ENCODE data around the gene MCRS1.

MCRS1 gene

DNA sequence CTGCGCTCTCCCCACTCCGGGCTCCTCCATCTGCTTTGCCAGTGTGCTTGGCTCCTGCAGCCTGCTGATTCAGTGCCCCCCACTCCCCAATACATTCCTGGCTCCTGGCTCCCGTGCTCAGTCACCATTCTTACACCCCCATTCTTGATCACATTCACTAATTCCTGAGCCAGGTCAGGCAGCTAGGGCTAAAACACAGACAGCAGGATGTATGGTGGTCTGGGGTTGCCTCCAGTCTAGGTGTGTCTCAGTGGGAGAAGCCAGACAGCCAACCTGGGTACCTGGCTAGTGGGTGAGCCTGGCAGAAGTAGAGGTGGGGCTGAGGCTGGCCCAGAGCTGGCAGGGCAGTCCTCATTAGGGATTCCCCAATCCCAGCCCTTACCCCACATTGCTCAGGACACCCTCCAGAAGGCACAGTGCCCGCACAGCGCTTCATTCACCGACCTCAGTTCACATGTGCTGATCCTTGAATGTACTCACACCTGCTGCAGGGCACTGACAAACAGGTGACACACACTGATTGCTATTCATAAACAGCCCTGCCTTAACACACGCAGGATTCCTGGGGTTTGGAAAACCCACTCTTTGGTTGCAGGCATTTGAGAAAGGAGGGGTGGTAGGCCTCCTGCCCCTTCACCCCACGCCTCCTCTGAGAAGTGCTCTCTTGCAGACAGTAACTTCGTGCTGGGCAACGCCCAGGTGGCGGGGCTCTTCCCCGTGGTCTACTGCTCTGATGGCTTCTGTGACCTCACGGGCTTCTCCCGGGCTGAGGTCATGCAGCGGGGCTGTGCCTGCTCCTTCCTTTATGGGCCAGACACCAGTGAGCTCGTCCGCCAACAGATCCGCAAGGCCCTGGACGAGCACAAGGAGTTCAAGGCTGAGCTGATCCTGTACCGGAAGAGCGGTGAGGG lies 27.5 kb downstream of the MCRS1 start:
- H3K4me2 ChIP-seq (ENCODE audit: insufficient read depth, low read length, poor library complexity, severe bottlenecking) = no peak overlapping the region
- H2BK5ac ChIP-seq (ENCODE audit: low read length) = peak overlapping the region; percentile 47
- H4K91ac ChIP-seq (ENCODE audit: low read depth, low read length, poor library complexity) = no peak overlapping the region
- no peaks in the 10 kb centered on the region for H3K79me1 ChIP-seq (ENCODE audit: low read depth, low read length)
- H3K4me3 ChIP-seq (ENCODE audit: low read length in 2 of 2) = no peak overlapping the region
- H4K8ac ChIP-seq (ENCODE audit: low read depth, low read length) = no peak overlapping the region
- H3K14ac ChIP-seq (ENCODE audit: low read length) = peak overlapping the region; percentile 47
- peaks cover 19 to 23% of the 10 kb centered on the region in 2 donors for H3K4me1 ChIP-seq (ENCODE audit: control insufficient read depth in 2 of 2, insufficient read depth in 1 of 2, low read depth in 1 of 2, low read length in 2 of 2)
- peak overlapping the region; percentile 49 for H2BK15ac ChIP-seq (ENCODE audit: low read length)
- H2AFZ ChIP-seq (ENCODE audit: low read length) = no peak overlapping the region
- H2BK120ac ChIP-seq (ENCODE audit: low read depth, low read length) = peak overlapping the region; percentile 66
- peaks cover 33 to 96% (median 94%) of the 10 kb centered on the region in 3 experiments for H3K27me3 ChIP-seq (ENCODE audit: control insufficient read depth in 3 of 3, insufficient read depth in 3 of 3, low read depth in 1 of 3, low read length in 3 of 3)
- no CpG with 5 or more reads among the region's 21 CpGs for WGBS, 2 donors (ENCODE audit: extremely low coverage in 2 of 2, insufficient read length in 2 of 2, insufficient replicate concordance in 1 of 2)
- no peak for DNase-seq (ENCODE audit: low spot score)
- H3K9ac ChIP-seq (ENCODE audit: low read depth, low read length, poor library complexity) = peak overlapping the region; percentile 30
- no peak overlapping the region for H3K4ac ChIP-seq (ENCODE audit: low read length)
- no peak overlapping the region for H2BK12ac ChIP-seq (ENCODE audit: low read length)
- H2AK5ac ChIP-seq (ENCODE audit: low read depth, low read length) = peak overlapping the region; percentile 58
- H3K27ac ChIP-seq (replicated peaks; ENCODE audit: low read length) = no peak overlapping the region
- peak overlapping the region; percentile 71 for H3K18ac ChIP-seq (ENCODE audit: low read length)
- no peaks in the 10 kb centered on the region for H3K36me3 ChIP-seq (replicated peaks in 1 of 2; ENCODE audit: control insufficient read depth in 2 of 2, insufficient read depth in 2 of 2, low read length in 2 of 2)
- peak overlapping the region; percentile 76 for H3K23ac ChIP-seq (ENCODE audit: low read depth, low read length, poor library complexity)
- H3K9me3 ChIP-seq (replicated peaks in 1 of 2; ENCODE audit: control insufficient read depth in 2 of 2, insufficient read depth in 1 of 2, low read depth in 1 of 2, low read length in 2 of 2) = peaks cover 0 to 2% of the 10 kb centered on the region in 2 donors

DNA sequence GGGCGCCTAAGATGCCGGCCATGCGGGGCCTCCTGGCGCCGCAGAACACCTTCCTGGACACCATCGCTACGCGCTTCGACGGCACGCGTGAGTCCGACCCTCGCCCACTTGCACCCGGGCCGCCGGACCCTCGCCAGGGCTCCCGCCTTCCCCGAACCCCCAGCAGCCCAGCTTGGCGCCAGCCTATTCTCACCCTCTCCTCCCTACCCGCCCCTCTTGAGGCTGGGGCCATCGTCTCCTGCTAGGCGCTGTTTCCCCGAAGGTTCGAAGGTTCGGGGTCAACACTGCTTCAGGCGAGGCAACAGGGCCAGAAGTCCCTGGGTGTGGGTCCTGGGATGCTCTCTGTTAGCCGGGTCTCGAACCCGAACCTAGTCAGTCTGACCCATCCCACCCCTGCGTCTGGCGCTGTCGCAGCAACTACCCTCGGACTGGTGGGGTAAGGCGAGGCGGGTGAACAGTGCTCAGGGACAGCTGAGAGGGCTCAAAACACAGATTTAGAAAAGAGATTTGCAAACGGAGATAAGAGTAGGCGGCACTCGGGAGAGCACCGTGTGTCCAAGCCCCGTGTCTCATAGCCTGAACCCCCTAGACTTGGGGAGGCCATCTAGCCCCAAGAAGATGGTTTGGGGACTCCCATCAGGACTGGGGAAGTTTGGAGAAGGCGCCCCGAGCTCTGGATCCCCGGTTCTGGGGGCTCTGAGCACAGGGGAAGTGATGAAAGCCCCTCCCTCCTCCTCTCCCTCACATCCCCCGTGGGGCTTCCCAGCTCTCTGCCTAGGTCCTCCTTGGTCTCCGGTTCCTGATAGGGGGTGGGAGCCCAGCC lies 28.3 kb downstream of the MCRS1 start:
- no peaks in the 10 kb centered on the region for H3K79me1 ChIP-seq (ENCODE audit: low read depth, low read length)
- H3K4ac ChIP-seq (ENCODE audit: low read length) = no peak overlapping the region
- H2BK120ac ChIP-seq (ENCODE audit: low read depth, low read length) = peak overlapping the region; percentile 26
- no peak overlapping the region for H3K14ac ChIP-seq (ENCODE audit: low read length)
- H3K4me3 ChIP-seq (ENCODE audit: low read length in 2 of 2) = no peak overlapping the region
- peaks cover 19 to 23% of the 10 kb centered on the region in 2 donors for H3K4me1 ChIP-seq (ENCODE audit: control insufficient read depth in 2 of 2, insufficient read depth in 1 of 2, low read depth in 1 of 2, low read length in 2 of 2)
- H2AK5ac ChIP-seq (ENCODE audit: low read depth, low read length) = peak overlapping the region; percentile 94
- no peak overlapping the region for H3K9ac ChIP-seq (ENCODE audit: low read depth, low read length, poor library complexity)
- peaks cover 33 to 93% (median 91%) of the 10 kb centered on the region in 3 experiments for H3K27me3 ChIP-seq (ENCODE audit: control insufficient read depth in 3 of 3, insufficient read depth in 3 of 3, low read depth in 1 of 3, low read length in 3 of 3)
- peak overlapping the region; percentile 76 for H3K23ac ChIP-seq (ENCODE audit: low read depth, low read length, poor library complexity)
- H4K91ac ChIP-seq (ENCODE audit: low read depth, low read length, poor library complexity) = no peak overlapping the region
- no peaks in the 10 kb centered on the region for H3K36me3 ChIP-seq (replicated peaks in 1 of 2; ENCODE audit: control insufficient read depth in 2 of 2, insufficient read depth in 2 of 2, low read length in 2 of 2)
- DNase-seq (ENCODE audit: low spot score) = no peak
- H3K27ac ChIP-seq (replicated peaks; ENCODE audit: low read length) = no peak overlapping the region
- no CpG with 5 or more reads among the region's 47 CpGs for WGBS, 2 donors (ENCODE audit: extremely low coverage in 2 of 2, insufficient read length in 2 of 2, insufficient replicate concordance in 1 of 2)
- peak overlapping the region; percentile 0 for H2AFZ ChIP-seq (ENCODE audit: low read length)
- no peak overlapping the region for H2BK12ac ChIP-seq (ENCODE audit: low read length)
- peak overlapping the region; percentile 30 for H3K4me2 ChIP-seq (ENCODE audit: insufficient read depth, low read length, poor library complexity, severe bottlenecking)
- H2BK15ac ChIP-seq (ENCODE audit: low read length) = peak overlapping the region; percentile 86
- peaks cover 0 to 2% of the 10 kb centered on the region in 2 donors for H3K9me3 ChIP-seq (replicated peaks in 1 of 2; ENCODE audit: control insufficient read depth in 2 of 2, insufficient read depth in 1 of 2, low read depth in 1 of 2, low read length in 2 of 2)
- H3K18ac ChIP-seq (ENCODE audit: low read length) = peak overlapping the region; percentile 83
- H2BK5ac ChIP-seq (ENCODE audit: low read length) = no peak overlapping the region
- no peak overlapping the region for H4K8ac ChIP-seq (ENCODE audit: low read depth, low read length)

DNA sequence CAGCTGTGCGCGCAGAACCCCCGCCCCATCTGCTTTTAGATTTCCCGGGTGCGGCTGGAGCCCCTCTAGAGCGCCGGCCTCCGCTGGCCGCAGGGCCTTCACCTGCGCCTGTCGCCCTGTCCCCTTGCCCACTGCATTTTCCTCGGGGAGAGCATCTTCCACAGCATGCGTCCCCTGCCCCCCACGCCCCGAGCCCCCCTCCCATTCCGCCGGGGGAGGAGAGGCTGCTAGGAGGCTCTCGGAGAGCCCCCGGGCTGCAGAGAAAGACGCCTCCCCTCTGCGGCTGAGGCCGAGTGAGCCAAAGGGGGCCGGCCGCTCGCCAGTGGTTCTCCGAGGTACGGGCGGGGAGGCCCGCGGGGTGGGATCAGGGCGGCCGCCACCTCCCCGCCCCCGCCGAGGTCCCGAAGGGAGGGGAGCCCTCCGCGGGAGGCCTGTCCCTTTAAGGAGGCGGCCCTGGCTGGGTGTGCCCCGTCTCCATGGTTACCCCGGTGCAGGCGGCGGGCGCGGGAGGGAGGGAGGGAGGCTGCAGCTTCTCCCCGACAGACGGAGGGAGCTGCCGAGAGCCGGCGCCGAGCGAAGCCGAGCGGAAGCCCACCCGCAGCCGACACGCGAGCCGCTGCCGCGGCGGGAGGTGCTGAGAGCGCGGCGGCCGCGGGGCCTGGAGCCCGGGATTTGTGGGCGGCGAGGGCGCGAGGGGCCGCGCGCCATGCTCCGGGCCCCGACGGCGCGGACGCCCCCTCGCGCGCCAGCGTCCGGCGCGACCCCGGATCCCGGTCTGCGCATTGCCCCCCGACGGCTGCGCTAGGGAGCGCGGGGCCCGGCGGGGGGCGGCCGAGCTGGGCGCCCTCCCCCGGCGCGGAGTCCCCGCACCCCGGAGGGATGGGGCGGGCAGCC lies 29.2 kb downstream of the MCRS1 start, which contains the start of gene KCNH3:
Gene KCNH3, plus strand, starts transcription at position 521 of the 894 bp plus-strand sequence. CDS start 387 bp downstream, outside the sequence.
- H2AFZ ChIP-seq (ENCODE audit: low read length) = peak within 1 kb of the TSS; percentile 88
- H3K36me3 ChIP-seq (replicated peaks in 1 of 2; ENCODE audit: control insufficient read depth in 2 of 2, insufficient read depth in 2 of 2, low read length in 2 of 2) = no peaks in the 10 kb centered on the region
- H3K4me3 ChIP-seq (ENCODE audit: low read length in 2 of 2) = peak within 1 kb of the TSS; percentile 38 to 64
- peak within 1 kb of the TSS; percentile 83 for H3K18ac ChIP-seq (ENCODE audit: low read length)
- H2BK120ac ChIP-seq (ENCODE audit: low read depth, low read length) = peak within 1 kb of the TSS; percentile 26
- H3K23ac ChIP-seq (ENCODE audit: low read depth, low read length, poor library complexity) = peak within 1 kb of the TSS; percentile 66
- no peaks in the 10 kb centered on the region for H3K79me1 ChIP-seq (ENCODE audit: low read depth, low read length)
- H3K14ac ChIP-seq (ENCODE audit: low read length) = peak within 1 kb of the TSS; percentile 78
- peaks cover 14 to 17% of the 10 kb centered on the region in 2 donors for H3K4me1 ChIP-seq (ENCODE audit: control insufficient read depth in 2 of 2, insufficient read depth in 1 of 2, low read depth in 1 of 2, low read length in 2 of 2)
- H2AK5ac ChIP-seq (ENCODE audit: low read depth, low read length) = peak within 1 kb of the TSS; percentile 94
- peaks cover 0 to 2% of the 10 kb centered on the region in 2 donors for H3K9me3 ChIP-seq (replicated peaks in 1 of 2; ENCODE audit: control insufficient read depth in 2 of 2, insufficient read depth in 1 of 2, low read depth in 1 of 2, low read length in 2 of 2)
- H2BK15ac ChIP-seq (ENCODE audit: low read length) = peak within 1 kb of the TSS; percentile 86
- H3K4ac ChIP-seq (ENCODE audit: low read length) = no peak within 1 kb of the TSS
- H3K4me2 ChIP-seq (ENCODE audit: insufficient read depth, low read length, poor library complexity, severe bottlenecking) = peak within 1 kb of the TSS; percentile 85
- WGBS, 2 donors (ENCODE audit: extremely low coverage in 2 of 2, insufficient read length in 2 of 2, insufficient replicate concordance in 1 of 2) = no CpG with 5 or more reads among the region's 107 CpGs
- H4K8ac ChIP-seq (ENCODE audit: low read depth, low read length) = no peak within 1 kb of the TSS
- no peak within 1 kb of the TSS for H3K27ac ChIP-seq (replicated peaks; ENCODE audit: low read length)
- peak; percentile 70 for DNase-seq (ENCODE audit: low spot score)
- H4K91ac ChIP-seq (ENCODE audit: low read depth, low read length, poor library complexity) = no peak within 1 kb of the TSS
- no peak within 1 kb of the TSS for H3K9ac ChIP-seq (ENCODE audit: low read depth, low read length, poor library complexity)
- H3K27me3 ChIP-seq (ENCODE audit: control insufficient read depth in 3 of 3, insufficient read depth in 3 of 3, low read depth in 1 of 3, low read length in 3 of 3) = peaks cover 30 to 84% (median 82%) of the 10 kb centered on the region in 3 experiments
- H2BK12ac ChIP-seq (ENCODE audit: low read length) = no peak within 1 kb of the TSS
- no peak within 1 kb of the TSS for H2BK5ac ChIP-seq (ENCODE audit: low read length)
